ENCODE data around the gene HSPBP1. TPM values are rescaled to one million over a fixed set of nuclear protein-coding genes. Genes with fewer than 3 reads are reported as not detected.
A peak's percentile ranks its signal among the peaks of the same experiment; 100 is the strongest.

The HSPBP1 gene
- total and polyA plus RNA-seq, 2 of the 13 experiments (the other 11 are each of a cell fraction or from before 2014, with no cell fraction given) = 22.3 to 33.7 TPM

GRCh38 chr19:55257461-55258420 lies 22.2 kb downstream of the HSPBP1 start:
- peak overlapping the region; percentile 99 for H3K4me2 ChIP-seq (ENCODE audit: low read depth, low read length)
- ATAC-seq (no peak), FAIRE-seq (no peak), DNase-seq (ENCODE audit: low spot score) (no peak)
- peak overlapping the region; percentile 97 for H3K9ac ChIP-seq (ENCODE audit: insufficient read depth, low read depth, low read length)
- ChIA-PET POLR2A (interaction anchor here (1.1 to 6.2 kb wide), 15 partner anchors 16 to 397 kb away, joined by 3 to 95 read pairs (median 8); partner anchors contain the start of genes HSPBP1, PTPRH, TMEM86B and U2AF2), CTCF (ENCODE audit: low intra/inter-chr PET ratio, low total read pairs) (no interaction called here)
- no TSS peak for BruUV-seq (replicated peaks)
- in situ Hi-C loops (cut with HindIII; ENCODE audit: extremely low pct_ligation_motif_present, low pct_unique_long_range_greater_than_20kb) (loop anchor here (5.0 kb wide), 1 partner anchor 35 kb away; no protein-coding TSS in a partner anchor), intact Hi-C loops (cut with micrococcal nuclease; ENCODE audit: unreplicated experiment) (no loop called here)
- peaks cover 1 to 13% of the 10 kb centered on the region in 2 experiments; a peak in 3 of 5 replicates for H3K36me3 ChIP-seq (replicated peaks in 1 of 2; ENCODE audit: control insufficient read depth in 1 of 2, insufficient read depth in 2 of 2, low read length in 2 of 2)
- no peaks in the 10 kb centered on the region for H3K9me3 ChIP-seq (ENCODE audit: low read length)
- WGBS (ENCODE audit: low lambda C conversion rate) = 2% methylated on average over 39 of the region's 51 CpGs
- peak overlapping the region; percentile 88 to 95 (median 94) for H3K4me3 ChIP-seq (replicated peaks in 1 of 3; ENCODE audit: insufficient read depth in 1 of 3, low read depth in 2 of 3, low read length in 3 of 3)
- H3K79me2 ChIP-seq (ENCODE audit: insufficient read depth, low read length) = peaks cover 55% of the 10 kb centered on the region
- H3K27me3 ChIP-seq (ENCODE audit: control insufficient read depth in 1 of 2, insufficient read depth in 2 of 2, low read length in 2 of 2) = no peaks in the 10 kb centered on the region; a peak in 1 of 5 replicates
- peak overlapping the region; percentile 68 for H3K27ac ChIP-seq (ENCODE audit: extremely low read length, insufficient read depth, low read length)
- peaks cover 46% of the 10 kb centered on the region for H3K4me1 ChIP-seq (ENCODE audit: insufficient read depth, low read length)
- no peak overlapping the region for H2AFZ ChIP-seq (ENCODE audit: low read length)
- peaks cover 36% of the 10 kb centered on the region for H4K20me1 ChIP-seq (ENCODE audit: insufficient read depth, low read length)
- TF ChIP-seq, protein P1, sequence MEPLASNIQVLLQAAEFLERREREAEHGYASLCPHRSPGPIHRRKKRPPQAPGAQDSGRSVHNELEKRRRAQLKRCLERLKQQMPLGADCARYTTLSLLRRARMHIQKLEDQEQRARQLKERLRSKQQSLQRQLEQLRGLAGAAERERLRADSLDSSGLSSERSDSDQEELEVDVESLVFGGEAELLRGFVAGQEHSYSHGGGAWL (CRISPR knock-in tag; IDR thresholded peaks at IDR 0.05) = 0 out of 2 replicates have a peak, but pooled peaks have one; percentile 27
- TF ChIP-seq ZNF619 (CRISPR knock-in tag; IDR thresholded peaks at IDR 0.05) (0 out of 2 replicates have a peak, but pooled peaks have one; percentile 59), ZNF563 (CRISPR knock-in tag; IDR thresholded peaks at IDR 0.05) (peak; percentile 36; the same call in 1 of the 2 replicates), ELF4 (CRISPR knock-in tag; IDR thresholded peaks at IDR 0.05; ENCODE audit: borderline replicate concordance) (0 out of 2 replicates have a peak, but pooled peaks have one; percentile 37), NCOA1 (CRISPR knock-in tag; IDR thresholded peaks at IDR 0.05) (no peak), AGO2 (optimal IDR thresholded peaks at IDR 0.05; ENCODE audit: low read depth, low read length) (peak; percentile 53), MXI1 (IDR thresholded peaks at IDR 0.05; ENCODE audit: borderline replicate concordance, low read depth, low read length) (peak; percentile 27; the same call in 1 of the 3 replicates), ZBTB33 (CRISPR knock-in tag; IDR thresholded peaks at IDR 0.05) (no peak), ARID4A (CRISPR knock-in tag; IDR thresholded peaks at IDR 0.05; ENCODE audit: borderline replicate concordance) (peak; percentile 49), ZNF772 (CRISPR knock-in tag; IDR thresholded peaks at IDR 0.05) (0 out of 2 replicates have a peak, but pooled peaks have one; percentile 54), TMF1 (CRISPR knock-in tag; IDR thresholded peaks at IDR 0.05; ENCODE audit: low read depth) (0 out of 2 replicates have a peak, but pooled peaks have one; percentile 20), KAT7 (CRISPR knock-in tag; IDR thresholded peaks at IDR 0.05; ENCODE audit: borderline replicate concordance) (0 out of 2 replicates have a peak, but pooled peaks have one; percentile 32), MXD4 (CRISPR knock-in tag; IDR thresholded peaks at IDR 0.05) (peak; percentile 73; the same call in 1 of the 2 replicates), GPBP1L1 (CRISPR knock-in tag; IDR thresholded peaks at IDR 0.05) (no peak)

All from HepG2 (cell line).